ENCODE results near the gene KRT86.

The KRT86 gene

DNA sequence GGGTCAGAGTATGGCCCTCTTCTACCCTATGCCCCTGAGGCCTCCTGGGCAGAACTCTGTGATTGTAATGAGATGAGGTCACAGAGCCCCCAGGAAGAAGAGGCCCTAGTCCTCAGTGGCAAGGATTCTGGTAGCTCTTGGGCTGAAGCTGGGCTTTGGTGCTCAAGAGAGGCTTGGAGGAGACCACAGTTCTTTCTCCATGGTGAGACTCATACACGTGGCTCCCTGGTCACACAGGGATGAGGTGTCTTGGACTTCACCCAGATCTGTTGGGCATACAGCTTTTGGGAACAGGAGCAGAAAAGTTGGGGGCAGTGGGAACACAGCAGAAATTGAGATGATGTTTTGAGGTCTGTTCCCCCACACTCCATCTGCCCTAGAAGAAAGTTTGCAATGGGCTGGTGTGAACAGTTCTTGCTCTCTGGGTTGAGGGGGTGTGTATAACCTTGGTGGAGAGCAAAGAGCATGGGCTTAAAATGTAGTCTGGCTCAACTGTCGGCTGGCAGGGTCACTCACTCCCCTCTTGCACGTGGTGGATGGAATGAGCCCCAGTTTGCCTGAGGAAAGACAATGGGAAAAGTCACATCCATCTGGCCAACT lies at the start of gene KRT86:
Gene KRT86, plus strand, starts transcription at position 125 of the 600 bp plus-strand sequence. CDS start 27,272 bp downstream, outside the sequence.
- no peak for DNase-seq

DNA sequence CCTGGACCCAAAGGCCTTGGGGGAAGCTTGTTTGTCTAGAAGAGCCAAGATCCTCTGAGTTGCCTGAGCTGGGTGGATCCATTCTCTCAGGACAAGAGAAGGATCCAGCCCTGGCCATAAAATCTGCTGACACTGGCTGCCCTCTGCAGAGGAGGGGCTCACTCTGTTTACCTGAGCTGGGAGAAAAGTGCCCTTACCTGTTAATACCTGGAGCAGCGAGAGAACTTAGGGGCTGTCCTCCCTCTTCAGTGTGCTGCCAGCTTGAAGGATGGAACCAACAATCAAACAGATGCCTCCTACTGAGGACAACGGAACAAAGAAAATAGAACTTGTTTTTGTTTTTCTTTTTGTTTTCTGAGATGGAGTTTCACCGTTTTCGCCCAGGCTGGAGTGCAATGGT lies 48.7 kb upstream of the KRT86 start:
- no peak for DNase-seq

DNA sequence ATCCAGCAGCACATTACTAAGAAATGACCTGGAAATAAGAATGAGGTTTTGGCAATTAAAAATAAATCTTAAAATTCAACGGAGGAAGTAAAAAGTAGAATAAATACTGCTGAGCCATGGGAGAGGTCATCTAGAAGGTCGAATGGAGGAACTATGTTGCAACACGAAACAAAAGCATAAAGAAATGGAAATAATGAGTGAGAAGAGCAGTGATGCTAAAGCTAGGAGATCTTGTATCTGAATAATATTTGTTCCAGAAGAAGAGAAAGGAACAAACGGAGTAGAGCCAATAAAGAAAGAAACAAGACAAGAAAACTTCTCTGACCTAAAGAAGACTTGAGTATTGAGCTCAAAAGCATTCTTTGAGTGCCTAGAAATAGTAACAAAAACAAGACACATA lies 48.0 kb upstream of the KRT86 start:
- no peak for DNase-seq

DNA sequence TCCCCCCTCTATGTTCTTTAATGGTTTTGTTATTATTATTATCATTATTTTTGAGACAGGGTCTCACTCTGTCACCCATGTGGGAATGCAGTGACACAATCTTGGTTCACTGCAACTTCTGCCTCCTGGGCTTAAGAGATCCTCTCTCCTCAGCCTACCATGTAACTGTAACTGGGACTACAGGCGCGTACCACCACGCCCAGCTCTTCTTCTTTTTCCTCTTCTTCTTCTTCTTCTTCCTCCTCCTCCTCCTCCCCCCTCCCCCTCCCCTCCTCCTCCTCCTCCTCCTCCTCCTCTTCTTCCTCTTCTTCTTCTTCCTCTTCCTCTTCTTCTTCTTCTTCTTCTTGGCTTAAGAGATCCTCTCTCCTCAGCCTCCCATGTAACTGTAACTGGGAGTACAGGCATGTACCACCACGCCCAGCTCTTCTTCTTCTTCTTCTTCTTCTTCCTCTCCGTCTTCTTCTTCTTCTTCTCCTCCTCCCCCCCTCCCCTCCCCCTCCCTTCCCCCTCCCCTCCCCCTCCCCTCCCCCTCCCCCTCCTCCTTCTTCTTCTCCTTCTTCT lies 46.8 kb upstream of the KRT86 start:
- no peak for DNase-seq

DNA sequence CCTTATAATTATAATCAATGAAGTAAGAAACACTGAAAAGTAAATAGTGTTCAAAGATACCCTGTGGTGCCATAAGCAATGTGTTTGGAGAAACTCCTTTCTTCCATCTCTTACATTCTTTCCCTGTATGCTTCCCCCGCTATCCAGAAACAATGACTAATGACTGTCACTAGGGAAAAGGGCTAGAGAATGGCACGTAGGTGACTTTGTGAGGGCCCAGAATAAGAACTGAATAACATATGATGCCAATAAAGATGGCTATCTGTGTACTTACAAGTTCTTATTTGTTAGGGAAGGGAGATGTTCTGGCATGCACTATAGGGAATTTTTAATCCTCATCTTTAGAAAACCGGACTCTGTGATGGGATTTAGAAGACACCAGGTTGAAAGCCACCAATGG lies 46.1 kb upstream of the KRT86 start:
- no peak for DNase-seq

DNA sequence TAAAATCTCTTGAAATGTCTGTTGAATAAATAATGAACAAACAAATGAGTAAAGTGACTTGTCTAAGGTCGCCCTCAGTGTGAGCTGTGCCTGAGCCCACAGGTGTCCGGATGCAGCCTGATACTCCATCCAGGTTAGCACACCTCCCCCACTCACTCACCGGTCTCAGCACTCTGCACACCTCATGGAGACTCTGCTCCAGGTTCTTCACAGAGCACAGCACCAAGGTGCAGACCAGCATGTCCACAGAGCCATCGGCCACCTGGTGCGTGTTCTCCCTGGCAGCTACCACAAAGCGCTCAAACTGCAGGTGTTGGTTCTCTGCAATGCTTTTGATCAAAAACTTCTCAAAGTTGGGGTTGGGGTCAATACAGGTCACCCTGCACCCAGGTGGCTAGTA lies 45.5 kb upstream of the KRT86 start:
- no peak for DNase-seq

DNA sequence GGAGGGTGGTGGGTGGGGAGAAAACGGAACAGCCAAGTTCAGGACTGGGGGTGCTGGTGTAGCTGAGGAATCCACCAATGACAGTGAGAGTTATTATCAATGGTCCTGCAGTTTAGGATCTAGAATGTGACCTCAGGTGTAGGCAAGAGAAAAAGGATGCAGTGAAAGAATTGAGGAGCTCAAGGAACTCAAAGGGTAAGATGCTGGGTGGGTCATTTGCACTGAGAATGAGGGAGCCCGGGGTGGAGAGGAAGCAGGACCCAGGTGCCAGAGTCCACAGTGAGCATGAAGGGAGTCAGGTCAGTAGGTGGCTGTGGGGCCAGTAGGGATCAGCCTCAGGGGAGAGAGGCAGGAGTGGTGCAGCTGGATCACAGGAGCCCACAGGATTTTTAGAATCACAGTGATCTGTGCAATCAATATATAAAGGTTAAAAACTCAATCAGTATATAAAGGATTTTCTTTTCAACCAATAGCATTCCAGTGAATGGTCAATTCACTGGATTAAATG lies 44.6 kb upstream of the KRT86 start:
- no peak for DNase-seq

DNA sequence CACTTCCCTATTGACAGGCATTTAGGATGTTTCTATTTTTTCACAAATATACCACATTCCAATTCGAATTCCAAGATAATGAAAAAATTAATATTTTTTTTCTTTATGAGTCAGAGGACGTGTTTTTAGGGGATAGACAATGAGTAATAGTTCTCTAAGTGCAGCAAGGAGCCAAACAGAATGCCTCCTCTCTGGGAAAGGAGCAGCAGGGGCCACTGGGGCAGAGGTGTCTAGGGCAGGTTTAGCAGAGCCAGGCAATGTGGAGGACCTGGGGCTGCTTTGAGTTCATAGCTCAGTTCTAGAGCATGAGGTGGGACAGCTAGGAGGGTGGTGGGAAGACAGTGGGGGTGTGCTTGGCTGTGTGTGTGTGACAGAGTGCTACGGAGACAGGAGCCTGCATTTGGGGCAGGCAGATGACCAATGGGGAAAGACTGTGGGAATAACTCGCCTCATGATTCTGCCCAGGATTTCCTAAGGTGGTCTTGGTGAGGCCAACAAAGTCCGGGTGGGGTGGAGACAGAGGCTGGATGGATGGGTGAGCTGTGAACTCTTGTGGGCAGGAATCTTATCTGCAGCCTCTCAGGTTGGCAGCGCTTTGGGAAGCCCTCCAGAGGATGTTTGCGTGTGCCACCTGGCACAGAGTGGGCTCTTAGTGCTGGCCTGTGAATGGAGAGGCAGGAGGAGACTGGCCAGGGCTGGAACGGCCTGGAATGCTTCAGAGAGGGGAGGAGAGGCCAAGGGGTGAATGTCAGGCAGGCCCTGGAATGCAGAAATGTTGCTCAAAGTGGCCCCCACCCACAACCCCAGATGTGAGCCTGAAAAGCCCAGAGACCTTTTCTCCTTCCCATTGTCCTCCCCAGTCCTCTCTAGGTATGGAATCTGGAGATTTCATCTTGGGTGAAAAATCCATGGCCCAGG lies 43.8 kb upstream of the KRT86 start:
- DNase-seq = no peak

DNA sequence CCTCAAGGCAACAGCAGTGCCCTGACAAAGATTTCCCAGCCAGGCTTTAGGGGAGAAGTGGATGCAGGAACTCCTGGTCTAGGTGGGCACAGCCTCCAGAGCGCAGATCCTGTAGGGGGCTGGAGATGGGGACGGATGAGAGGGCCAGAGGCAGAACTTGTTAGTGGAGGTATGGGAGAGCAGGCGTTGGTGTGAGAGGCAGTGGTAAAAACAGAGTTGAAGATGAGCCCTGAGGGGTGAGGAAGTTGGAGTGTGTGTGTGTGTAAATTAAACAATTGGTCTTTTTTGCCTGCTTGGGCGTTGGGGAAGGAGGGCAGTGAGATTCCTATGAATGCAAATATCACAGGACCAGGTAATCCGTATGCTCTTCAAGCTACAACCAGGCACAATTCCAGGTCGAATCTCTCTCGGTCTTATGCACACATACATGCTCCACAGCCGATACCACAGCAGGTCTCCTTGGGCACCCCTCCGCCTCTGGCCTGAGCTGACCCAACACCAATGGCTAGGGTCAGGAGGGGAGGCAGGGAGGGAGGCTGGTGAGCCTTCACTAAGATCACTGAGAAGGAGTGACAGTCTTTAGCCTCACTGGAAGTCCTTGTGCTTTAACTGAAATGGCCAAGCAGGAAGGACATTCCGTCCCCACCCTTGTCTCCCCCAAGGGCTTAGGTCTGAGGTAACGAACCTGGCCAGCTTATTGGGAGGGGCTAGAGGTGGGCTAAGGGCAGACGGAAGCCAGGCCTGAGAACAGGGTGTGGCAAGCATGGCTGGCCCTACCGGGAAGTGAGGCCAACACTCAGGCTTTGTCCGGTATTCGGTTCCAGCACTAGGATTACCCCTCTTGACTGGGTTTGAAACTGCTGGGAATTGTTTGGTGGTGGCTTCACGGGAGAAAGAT lies 42.9 kb upstream of the KRT86 start:
- no peak for DNase-seq

DNA sequence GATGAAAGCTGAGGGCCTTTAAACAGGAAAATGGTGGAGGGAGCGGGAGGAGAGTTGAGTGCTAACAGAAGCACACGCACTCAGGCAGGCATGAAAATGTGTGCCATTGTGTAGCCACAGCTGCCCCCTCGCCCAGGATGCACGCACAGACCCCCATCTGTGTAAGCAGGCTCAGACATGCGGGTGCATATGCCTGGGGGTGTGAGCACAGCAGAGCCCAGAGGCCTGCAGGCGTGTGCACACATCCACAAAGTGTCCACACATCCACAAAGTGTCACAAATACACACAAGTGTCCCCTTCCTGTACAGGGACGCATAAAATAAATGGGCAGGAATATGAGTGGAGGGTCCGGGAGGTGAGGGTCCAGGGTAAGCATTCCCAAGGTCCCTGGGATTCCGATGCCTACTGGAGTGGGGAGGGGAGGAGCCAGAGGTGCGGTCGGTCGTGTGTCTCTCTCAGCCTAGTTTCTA lies 42.2 kb upstream of the KRT86 start:
- no peak for DNase-seq

DNA sequence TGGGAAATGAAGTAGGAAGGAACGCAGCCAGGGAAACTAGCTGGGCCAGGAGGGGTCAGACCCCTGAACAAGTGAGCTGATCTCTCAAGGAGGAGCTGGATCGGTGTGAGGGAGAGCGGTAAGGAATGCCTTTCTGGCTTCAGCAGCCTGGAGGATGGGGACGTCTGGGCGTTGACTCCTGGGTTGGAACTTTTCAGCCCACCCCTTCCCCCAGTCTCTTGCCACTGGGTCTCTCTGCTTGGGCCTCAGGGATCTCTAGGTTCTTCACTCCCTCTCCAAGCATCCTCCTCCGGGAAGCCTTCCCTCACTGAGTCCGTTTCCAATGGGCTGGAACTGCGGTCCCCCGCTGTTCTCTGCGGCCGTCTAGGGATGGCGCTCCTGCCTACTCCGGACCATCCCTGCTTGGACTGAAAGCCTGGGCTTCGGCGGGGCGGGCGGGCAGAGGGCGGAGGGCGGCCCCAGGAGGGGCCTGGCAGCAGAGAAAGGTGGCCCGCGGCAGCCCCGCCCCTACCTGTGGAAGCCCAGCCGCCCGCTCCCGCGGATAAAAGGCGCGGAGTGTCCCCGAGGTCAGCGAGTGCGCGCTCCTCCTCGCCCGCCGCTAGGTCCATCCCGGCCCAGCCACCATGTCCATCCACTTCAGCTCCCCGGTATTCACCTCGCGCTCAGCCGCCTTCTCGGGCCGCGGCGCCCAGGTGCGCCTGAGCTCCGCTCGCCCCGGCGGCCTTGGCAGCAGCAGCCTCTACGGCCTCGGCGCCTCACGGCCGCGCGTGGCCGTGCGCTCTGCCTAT lies 41.6 kb upstream of the KRT86 start, which contains the start of gene KRT7:
Gene KRT7, plus strand, starts transcription at position 570 of the 788 bp plus-strand sequence. Its CDS starts 54 bp downstream, at position 624.
- DNase-seq = no peak

DNA sequence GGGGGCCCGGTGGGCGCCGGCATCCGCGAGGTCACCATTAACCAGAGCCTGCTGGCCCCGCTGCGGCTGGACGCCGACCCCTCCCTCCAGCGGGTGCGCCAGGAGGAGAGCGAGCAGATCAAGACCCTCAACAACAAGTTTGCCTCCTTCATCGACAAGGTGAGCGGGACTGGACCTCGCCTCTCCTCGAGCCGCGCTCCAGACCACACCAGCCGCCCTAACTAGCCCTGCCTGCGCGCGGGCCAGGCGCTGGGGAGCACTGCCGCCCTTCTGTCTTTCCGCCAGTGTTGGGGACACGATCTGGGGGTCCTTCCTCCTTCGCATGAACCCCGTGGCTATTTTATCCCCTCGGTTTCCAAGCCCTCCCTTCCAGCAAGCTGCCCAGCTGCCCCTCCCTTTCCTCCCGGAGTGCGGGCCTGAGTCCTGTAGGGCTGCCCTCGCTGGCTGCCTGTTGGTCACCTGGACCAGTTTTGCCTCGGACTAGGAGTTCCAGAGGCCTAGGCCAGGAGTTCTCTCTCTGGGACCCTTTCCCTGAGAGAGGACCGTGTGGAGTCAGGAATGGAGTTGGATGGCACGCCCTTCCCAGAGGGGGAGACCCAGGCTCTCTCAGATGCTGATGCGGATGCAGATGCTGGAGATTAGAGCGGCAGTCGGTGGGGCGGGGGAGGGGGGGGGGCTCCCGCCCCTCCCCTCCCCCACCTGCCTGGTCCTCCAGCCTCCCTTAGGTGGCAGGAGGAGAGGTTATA lies 40.8 kb upstream of the KRT86 start:
- no peak for DNase-seq

DNA sequence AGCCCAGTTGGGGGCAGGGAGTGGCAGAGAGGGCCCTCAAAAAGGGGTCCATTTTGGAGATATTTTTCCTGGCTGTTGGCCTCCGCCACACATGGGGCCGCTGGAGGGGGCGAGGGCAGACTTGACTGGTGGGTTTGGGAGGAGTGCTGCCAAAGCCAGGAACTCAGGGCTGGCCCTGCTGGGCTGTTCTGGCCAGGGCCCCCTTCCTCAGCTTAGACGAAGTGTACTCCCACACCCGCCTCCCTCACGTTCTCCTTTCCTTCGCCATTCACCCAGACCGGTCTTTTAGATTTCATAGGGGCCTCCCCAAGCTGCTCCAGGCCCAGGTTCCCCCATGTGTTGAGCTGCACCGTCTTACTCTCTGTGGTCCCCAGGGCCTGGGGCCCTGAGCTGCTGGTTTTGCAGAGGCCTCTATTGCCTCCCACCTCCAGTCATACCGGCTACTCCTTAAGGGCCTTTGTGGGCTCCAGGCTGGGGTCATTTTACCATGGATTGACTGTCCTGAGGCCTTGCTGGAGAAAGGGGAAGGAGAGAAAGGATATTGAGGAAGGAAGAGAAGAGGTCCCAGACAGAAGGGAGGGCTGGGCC lies 40.1 kb upstream of the KRT86 start:
- no peak for DNase-seq

DNA sequence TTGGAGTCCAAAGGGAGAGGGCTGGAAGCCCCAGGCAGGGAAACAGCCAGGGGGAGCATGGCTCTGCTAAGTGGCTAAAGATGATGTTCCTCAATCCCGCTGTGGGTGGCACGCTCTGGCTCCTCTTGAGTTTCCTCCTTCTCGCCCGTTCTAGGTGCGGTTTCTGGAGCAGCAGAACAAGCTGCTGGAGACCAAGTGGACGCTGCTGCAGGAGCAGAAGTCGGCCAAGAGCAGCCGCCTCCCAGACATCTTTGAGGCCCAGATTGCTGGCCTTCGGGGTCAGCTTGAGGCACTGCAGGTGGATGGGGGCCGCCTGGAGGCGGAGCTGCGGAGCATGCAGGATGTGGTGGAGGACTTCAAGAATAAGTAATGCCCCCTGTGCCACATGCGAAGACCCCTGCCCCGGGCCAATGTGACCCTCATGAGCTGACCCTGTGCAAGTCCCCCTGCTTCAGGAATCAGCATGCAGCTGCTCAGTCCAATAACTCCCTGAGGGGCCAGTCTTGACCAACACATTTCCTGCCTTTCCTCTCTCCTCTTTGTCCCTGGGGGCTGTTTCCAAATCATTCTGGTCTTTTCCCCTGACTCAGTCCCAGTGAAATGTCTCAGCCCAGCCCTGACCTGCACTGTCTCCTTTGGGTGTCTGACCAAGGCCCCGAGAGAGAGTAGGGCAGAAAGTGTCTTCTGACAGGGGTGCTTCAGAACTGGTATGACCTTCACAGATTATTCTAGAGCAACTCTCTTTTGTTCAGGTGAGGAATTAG lies 39.3 kb upstream of the KRT86 start:
- no peak for DNase-seq

DNA sequence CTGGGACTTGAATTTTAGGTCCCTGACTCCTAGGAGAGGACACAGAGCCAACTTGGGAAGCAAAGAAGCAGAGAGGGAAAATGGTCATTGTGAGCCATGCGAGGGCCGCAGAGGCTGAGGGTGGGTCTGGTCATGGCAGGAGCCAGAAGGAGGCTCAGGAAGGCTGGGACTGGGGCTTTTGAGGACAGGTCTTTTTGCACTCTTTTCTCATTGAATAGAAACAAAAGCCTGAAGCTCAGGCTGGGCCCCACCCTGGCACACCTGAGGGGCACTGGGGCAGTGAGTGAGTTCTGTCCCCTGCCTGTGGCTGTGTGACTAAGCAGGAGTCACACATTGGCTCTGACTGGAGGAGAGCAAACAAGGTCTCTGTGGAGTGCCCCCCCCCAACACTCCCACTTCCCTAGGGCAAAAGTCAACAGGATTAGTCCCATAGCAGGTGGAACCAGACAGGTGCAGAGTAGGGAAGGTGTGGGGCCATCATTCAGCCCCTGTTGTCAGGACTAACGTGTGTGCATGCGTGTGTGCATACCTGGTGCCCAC lies 38.6 kb upstream of the KRT86 start:
- no peak for DNase-seq

DNA sequence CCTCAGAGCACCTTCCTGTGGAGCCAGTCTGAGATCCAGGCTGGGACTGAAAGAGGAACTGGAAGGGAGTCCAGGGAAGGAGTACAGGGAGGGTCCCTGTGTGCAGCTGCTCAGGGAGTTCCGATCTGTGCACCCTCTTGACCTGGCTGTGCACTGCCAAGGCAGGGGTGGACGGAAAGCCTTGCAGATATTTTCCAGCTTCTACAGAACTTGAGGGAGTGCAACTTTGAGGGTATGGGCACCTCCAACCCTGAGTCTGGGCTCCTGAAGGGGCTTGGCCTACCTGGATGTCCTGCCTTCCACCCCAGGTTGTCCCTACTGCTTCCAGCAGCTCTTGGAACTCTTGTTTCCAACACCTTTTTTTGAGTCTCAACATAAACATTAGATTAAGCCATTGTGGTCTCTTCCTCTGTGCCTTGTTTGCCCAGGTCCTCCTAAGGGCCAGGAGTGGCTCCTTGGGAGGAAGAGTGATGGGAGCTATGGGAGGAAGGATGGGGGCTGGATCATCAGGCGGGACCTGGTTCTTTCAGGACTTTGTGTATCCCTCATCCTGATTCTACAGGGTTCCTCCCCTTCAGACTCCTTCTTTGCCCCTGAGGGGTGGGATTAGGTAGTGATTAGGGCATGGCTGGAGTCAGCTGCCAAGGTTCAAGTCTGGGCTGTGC lies 37.9 kb upstream of the KRT86 start:
- no peak for DNase-seq

DNA sequence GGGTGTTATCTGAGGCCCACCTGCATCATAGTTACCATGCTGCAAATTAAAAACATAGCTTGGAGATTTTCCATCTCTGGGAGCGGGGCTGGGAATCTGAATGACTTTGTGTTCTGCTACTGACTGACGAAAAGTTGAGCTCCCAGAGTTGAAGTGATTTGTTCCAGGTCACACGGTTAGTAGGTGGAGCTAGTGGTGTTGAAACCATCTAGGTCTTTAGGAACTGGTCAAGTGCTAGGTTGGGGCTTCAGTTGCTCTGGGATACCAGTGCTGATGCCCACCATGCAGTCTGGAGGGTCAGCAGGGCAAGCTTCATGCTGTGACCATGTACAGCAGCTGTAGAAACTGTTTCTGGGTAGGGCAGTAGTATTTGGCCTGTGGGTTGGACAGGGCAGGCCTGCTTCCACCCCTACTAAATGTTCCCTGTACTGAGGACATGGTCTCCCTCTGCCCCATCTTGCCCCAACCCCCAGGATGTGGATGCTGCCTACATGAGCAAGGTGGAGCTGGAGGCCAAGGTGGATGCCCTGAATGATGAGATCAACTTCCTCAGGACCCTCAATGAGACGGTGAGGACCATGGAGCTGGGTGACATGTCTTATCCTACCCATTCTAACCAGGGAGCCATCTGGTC lies 36.1 kb upstream of the KRT86 start:
- no peak for DNase-seq

DNA sequence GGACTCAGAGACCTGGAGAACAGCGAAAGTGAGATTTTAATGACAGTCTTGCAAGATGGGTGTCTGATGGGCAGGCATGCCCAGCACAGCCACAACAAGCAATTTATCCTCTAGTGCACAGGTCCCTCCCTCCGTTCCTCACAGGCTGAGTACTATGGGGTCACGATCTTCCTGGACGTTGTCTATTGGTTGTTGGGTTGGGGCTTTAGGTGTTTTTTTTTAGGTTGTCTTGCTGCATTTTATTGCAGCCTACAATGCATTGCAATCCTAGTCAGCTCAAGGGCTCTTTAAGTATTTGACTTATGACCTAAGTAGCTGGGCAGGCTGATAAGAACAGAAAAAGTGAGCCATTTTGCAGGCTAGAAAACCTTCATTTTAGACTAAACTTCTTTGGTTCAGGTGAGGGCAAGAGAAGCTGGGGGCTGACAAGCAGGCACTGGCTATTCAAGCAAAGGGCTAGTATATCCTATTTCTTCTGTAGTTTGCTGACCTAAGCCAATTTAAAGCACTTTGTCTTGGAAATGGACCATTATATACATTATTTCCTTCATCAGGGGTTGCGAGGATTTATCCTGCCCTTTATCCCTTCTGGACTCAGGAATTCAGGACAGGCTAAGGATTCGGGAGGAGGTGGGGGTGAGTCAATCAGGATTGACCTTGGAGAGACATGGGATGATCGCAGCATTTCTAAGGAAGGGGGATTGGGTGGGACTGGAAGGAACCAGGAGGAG lies 35.4 kb upstream of the KRT86 start:
- DNase-seq = no peak
